ENCODE data around the gene ATP10A. TPM values are rescaled to one million over a fixed set of nuclear protein-coding genes. Genes with fewer than 3 reads are reported as not detected.

Gene ATP10A
- total RNA-seq, 2 donors from 2014 or later: 15.5 to 15.8 TPM

DNA sequence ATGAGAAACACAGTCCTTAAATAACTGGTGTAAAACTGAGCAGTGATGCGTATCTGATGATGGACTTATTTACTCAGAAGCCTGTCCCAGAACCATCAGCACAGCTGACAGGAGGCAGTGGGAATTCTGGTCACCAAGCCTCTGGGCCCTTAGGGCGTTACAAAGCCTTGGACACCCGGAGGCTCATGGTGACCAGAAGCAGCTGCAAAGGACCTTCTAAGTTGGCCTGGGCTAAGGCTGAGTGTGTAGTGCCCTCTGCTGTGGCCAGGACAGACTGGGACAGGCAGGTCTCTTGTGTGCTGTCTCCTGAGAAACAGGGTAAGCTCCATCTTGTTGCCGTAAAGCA, 168.9 kb downstream of the ATP10A start:
- Mint-ChIP-seq H3K27me3 (no peaks in the 10 kb centered on the region), H3K4me1 (no peaks in the 10 kb centered on the region), H3K27ac (no peak overlapping the region), H3K9me3 (no peaks in the 10 kb centered on the region), H3K4me3 (no peak overlapping the region), H3K36me3 (ENCODE audit: low read depth) (peaks cover 80% of the 10 kb centered on the region)
- ATAC-seq (replicated peaks): no peak

DNA sequence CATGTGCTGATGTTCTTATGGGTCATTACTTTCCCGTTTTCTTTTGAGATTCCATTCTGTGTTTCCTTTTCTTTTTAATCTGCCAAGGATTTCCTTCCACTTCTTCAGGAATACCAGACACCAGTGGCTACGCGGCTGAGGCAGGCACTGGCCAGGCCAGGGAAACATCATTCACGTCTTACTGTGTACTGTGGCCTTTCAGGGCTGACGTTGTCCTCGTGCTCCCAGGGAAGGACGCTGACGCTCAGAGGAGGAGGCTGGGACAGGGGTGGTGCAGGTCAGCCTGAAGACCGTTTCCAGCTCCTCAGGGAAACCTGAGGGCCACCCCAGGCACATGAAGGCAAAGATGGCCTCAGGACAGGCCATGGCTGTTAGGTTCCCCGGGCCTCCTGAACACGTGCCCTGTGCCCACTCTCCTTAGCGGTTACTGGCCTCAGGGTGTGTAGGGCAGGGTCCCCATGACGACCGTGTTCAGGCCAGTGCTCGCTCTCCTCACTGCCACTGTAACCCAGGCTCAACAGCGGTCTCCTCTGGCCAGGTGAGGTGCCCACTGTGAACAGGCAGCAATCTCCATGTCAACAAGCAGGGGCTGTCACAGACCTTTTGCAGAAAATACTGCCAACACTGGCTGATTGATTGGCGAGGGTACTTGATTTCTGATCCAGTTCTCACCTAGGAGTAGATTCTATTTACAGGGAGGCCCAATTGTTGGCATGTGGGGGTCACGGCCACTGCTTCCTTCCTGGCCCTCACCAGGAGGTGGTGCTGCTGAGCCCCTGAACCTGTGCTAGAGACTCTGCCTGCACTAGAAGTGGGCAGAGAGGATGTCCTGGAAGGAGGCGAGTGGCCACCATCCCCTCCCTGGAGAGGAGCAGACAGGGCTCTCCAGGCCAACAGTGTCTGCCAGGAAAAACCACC, 169.5 kb downstream of the ATP10A start:
- no peaks in the 10 kb centered on the region for H3K9me3 Mint-ChIP-seq
- H3K4me1 Mint-ChIP-seq: no peaks in the 10 kb centered on the region
- no peaks in the 10 kb centered on the region for H3K27me3 Mint-ChIP-seq
- H3K36me3 Mint-ChIP-seq (ENCODE audit: low read depth): peaks cover 80% of the 10 kb centered on the region
- no peak overlapping the region for H3K4me3 Mint-ChIP-seq
- ATAC-seq (replicated peaks): peak; percentile 51
- H3K27ac Mint-ChIP-seq: no peak overlapping the region

DNA sequence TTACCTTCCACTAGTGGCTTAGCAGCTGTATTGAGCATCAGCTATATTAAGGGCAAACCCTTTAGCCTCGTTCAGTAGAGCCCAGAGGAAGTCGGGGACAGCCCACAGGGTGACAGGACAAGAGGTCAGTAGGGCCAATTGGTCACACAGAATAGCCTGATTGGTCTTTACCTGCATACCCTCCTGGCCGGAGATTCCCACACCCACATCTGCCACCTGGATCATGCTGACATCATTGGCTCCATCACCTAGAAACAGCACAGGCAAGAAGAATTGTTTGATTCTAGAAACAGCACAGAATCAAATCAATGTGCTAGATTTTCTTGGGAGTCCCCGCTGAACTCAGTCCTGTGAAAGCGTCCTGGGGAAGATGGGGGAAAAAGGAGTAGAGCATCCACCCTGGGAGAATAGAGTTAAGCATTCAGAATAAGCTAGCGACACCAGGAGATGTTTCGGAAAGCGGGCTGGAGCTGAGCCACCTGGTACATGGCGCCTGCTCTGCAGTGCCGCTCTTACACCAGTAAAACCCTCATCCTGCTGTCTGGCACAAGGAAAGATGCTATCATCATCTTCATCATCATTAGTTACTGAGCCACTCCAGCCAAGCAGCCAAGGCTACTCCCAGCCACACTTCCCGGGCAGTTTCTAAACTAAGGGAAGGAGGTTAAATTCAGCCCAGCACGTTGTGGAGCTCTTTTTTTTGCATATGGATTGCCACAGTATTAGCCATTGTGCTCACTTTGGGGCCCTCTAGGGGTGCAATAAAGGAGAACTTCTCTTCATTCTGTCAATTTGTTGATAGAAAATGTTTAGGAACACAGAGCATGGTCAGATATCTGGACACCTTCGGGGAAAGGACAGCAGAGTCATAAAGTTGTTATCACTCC, 171.3 kb downstream of the ATP10A start:
- Mint-ChIP-seq H3K9me3 (no peaks in the 10 kb centered on the region), H3K27me3 (no peaks in the 10 kb centered on the region), H3K36me3 (ENCODE audit: low read depth) (peaks cover 80% of the 10 kb centered on the region), H3K4me1 (no peaks in the 10 kb centered on the region), H3K4me3 (no peak overlapping the region), H3K27ac (no peak overlapping the region)
- ATAC-seq (replicated peaks): no peak

DNA sequence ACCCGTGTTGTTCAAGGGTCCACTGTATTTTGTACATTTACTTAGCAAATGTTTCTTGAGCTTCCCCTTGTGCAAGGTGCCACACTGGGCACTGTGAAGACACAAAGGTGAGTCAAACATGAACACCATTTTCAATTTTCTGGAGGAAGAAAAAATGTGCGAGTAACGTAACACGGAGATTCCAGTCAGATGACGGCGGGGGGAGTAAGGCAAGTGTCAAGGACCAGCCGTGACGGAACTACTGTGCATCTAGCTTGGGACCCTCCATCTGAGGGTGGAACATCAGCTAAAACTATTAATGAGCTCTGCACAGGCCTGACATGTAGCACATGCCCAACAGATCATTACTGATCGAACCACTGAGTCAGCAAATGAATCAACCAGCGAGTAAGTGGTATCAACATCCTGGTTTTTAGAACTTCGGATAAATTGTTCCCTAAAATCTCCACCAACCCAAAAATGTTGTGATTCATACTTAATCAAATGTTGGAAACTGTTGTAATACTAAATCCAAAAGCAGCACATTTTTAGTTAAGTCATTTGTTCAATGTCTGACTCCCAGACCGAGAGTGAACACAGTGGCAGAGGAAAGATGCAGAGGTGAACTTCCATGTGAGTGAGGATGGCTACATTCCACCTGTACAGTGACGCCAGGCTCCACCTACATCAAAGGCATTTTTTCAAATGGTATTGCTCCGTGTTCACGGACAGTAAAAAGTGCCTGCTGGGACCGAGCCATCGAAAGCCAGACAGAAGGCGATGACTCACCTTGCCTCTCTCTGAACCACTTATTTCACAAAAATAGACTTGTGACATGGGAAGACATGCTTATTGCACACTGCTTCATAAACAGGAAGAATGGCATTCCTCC, 172.2 kb downstream of the ATP10A start:
- no peak for ATAC-seq (replicated peaks)
- Mint-ChIP-seq H3K4me1 (no peaks in the 10 kb centered on the region), H3K27ac (no peak overlapping the region), H3K9me3 (no peaks in the 10 kb centered on the region), H3K4me3 (no peak overlapping the region), H3K36me3 (ENCODE audit: low read depth) (peaks cover 72% of the 10 kb centered on the region), H3K27me3 (no peaks in the 10 kb centered on the region)

DNA sequence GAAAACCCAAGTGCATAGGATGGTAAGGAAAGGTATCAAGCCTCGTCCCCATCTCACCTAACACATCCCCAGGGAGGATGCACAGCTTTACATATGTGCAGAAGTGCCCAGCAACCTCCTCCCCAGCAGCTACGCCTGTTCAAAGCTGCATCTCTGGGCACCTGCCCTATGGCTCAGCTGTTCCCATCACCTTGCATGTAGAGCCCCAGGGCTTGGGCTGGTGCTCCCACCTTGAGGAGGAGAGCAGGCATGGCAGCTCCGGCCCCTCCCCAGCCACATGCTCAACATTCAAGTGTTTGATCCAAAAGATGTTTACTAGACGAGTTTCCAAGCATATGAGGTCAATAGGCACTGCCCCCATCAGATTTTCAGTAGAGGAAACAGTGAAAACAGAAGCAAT, 173.5 kb downstream of the ATP10A start:
- no peak for ATAC-seq (replicated peaks)
- no peaks in the 10 kb centered on the region for H3K4me1 Mint-ChIP-seq
- H3K9me3 Mint-ChIP-seq: no peaks in the 10 kb centered on the region
- H3K4me3 Mint-ChIP-seq: no peak overlapping the region
- peaks cover 74% of the 10 kb centered on the region for H3K36me3 Mint-ChIP-seq (ENCODE audit: low read depth)
- no peaks in the 10 kb centered on the region for H3K27me3 Mint-ChIP-seq
- no peak overlapping the region for H3K27ac Mint-ChIP-seq

DNA sequence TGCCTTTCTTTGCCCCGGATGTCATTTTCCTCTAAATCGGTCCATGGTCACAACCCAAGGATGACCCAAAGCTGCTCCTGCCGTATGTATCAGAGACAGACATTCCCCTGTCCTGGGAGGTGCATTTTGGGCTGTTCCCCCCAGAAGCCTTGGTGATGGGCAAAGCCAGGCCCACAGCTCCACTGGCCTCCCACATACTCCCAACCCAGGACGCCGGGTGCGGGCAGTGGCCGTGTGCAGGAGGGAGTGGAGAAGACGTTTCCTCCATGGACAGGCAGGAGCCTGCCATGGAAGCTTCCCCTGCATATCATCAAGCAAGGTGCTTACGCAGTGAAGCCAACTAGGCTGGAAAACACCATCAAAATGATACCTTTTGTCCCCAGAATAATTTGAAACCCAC, 175.0 kb downstream of the ATP10A start:
- no peak overlapping the region for H3K4me3 Mint-ChIP-seq
- H3K27ac Mint-ChIP-seq: no peak overlapping the region
- H3K27me3 Mint-ChIP-seq: no peaks in the 10 kb centered on the region
- no peaks in the 10 kb centered on the region for H3K9me3 Mint-ChIP-seq
- no peak for ATAC-seq (replicated peaks)
- no peaks in the 10 kb centered on the region for H3K4me1 Mint-ChIP-seq
- peaks cover 77% of the 10 kb centered on the region for H3K36me3 Mint-ChIP-seq (ENCODE audit: low read depth)

DNA sequence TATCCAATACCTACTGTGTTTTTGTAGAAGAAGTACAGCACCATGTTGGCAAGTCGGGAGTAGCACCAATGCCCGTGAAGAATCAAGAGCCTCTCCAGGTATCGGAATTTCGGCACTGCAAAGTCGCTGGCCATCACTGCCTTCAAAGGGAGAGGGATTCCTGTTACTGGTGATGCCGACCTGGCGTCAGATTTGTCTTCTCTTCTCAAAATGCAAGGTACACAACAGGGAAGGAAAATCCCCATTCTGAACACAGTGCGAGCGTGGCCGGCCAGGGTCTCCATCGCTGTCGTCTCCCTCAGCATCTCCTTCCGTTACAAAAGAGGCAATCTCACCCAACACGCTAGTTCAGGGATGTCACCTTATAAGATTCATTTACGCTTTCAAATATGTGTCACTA, 175.4 kb downstream of the ATP10A start:
- H3K27ac Mint-ChIP-seq: no peak overlapping the region
- no peaks in the 10 kb centered on the region for H3K4me1 Mint-ChIP-seq
- no peak for ATAC-seq (replicated peaks)
- no peaks in the 10 kb centered on the region for H3K9me3 Mint-ChIP-seq
- H3K36me3 Mint-ChIP-seq (ENCODE audit: low read depth): peaks cover 77% of the 10 kb centered on the region
- H3K4me3 Mint-ChIP-seq: no peak overlapping the region
- H3K27me3 Mint-ChIP-seq: no peaks in the 10 kb centered on the region

DNA sequence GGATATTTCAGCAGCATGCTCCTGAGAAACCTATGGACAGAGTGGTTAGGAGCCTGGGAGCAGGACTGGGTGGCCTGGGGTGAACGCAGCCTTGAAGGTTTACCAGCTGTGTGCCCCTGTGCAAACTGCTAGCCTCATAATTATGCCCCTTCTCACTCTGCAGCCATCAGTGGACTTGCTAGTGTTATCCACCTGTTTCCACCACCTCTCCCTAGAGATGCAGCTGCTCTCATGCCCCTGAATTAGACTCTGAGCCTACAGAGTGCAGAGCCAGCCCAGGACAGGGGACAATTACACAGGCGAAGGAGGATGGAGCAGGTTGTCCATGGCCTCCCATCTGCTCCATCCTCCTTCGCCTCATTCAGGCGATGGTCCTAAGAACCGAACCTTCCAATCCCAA, 175.9 kb downstream of the ATP10A start:
- no peaks in the 10 kb centered on the region for H3K27me3 Mint-ChIP-seq
- no peaks in the 10 kb centered on the region for H3K4me1 Mint-ChIP-seq
- no peak overlapping the region for H3K4me3 Mint-ChIP-seq
- no peak for ATAC-seq (replicated peaks)
- H3K9me3 Mint-ChIP-seq: no peaks in the 10 kb centered on the region
- H3K27ac Mint-ChIP-seq: no peak overlapping the region
- H3K36me3 Mint-ChIP-seq (ENCODE audit: low read depth): peaks cover 77% of the 10 kb centered on the region

DNA sequence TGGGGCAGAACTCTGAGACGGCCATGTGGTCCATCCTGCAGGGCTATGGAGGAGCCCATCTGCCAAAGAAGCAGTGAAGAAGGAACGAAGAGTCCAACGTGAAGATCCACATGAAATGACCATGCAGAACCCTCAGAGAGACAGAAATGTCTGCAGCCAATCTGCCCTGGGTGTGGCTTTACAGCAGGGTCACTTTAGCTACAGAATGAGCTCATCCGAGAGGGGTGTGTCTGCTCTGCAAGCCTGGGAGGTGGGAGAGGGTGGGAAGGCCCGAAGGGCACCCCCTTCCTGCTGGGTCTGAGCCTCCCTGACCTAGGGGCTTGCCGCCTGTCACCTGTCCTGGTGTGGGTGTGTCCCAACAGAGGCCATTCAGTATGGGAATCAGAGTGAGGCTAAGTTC, 176.3 kb downstream of the ATP10A start:
- Mint-ChIP-seq H3K9me3 (no peaks in the 10 kb centered on the region), H3K36me3 (ENCODE audit: low read depth) (peaks cover 77% of the 10 kb centered on the region), H3K4me3 (no peak overlapping the region), H3K4me1 (no peaks in the 10 kb centered on the region), H3K27ac (no peak overlapping the region), H3K27me3 (no peaks in the 10 kb centered on the region)
- ATAC-seq (replicated peaks): no peak

DNA sequence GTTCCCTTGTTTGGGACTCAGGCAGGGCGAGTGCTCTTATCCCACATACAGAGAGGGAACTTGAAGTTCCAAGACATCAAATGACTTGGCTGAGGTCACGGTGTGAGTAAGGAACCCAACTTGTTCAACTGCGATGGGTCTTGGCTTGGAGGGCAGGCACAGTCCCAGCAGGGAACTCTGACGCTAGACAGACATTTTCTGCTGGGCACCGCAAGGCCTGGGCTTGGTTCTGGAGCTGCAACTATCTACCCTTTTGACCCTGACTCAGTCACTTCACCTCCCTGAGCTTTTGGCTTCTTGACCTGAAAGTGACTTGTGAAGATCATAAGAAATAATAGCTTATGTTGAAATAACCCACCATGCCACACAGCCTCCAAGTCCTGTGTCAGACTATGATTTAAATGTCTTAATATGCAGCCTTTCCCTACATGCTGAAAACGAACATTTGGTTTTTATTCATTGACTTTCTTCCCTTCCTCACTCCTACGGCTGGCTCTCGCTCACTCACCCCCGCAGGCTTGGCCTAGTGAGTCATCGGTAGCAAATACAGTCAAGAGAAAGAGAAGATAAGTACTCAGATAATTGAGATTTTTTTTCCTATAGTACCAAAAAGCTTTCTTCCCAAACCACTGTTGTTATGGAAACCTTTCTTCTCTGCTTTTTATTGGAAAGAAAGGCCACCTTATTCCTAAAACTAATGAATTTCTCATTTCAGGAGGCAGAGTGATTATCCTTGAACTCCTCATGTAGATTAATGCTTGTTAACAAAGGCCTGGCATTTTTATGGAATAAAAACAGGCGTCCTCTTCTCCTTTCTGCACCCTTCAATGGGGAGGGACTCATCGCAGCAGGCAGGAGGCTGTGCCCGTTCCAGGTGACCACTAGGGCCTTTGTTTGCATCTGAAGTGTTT, 178.4 kb downstream of the ATP10A start:
- no peak overlapping the region for H3K27ac Mint-ChIP-seq
- no peak overlapping the region for H3K4me3 Mint-ChIP-seq
- H3K36me3 Mint-ChIP-seq (ENCODE audit: low read depth): peaks cover 81% of the 10 kb centered on the region
- no peak for ATAC-seq (replicated peaks)
- no peaks in the 10 kb centered on the region for H3K4me1 Mint-ChIP-seq
- H3K9me3 Mint-ChIP-seq: no peaks in the 10 kb centered on the region
- H3K27me3 Mint-ChIP-seq: no peaks in the 10 kb centered on the region

DNA sequence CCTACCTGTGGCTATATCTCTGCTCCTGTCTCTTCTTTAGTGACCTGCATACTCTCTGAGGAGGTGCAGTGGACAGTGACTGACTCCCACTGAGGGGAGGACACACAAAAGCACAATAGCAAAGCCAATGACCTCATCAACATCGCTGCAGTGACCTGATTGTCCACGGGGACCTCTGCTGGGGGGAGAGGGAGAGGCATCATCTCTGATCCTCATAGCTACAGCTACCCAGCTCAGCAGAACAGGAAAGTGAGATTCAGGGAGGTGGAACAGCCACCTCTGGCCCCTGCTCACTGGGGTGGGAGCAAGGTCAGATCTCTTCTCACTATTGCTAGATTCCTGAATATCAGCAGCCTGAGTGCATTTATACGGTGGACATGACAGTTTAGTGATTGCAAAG, 179.2 kb downstream of the ATP10A start:
- H3K4me3 Mint-ChIP-seq: no peak overlapping the region
- no peaks in the 10 kb centered on the region for H3K4me1 Mint-ChIP-seq
- no peak overlapping the region for H3K27ac Mint-ChIP-seq
- no peak for ATAC-seq (replicated peaks)
- H3K27me3 Mint-ChIP-seq: no peaks in the 10 kb centered on the region
- peaks cover 80% of the 10 kb centered on the region for H3K36me3 Mint-ChIP-seq (ENCODE audit: low read depth)
- H3K9me3 Mint-ChIP-seq: no peaks in the 10 kb centered on the region

DNA sequence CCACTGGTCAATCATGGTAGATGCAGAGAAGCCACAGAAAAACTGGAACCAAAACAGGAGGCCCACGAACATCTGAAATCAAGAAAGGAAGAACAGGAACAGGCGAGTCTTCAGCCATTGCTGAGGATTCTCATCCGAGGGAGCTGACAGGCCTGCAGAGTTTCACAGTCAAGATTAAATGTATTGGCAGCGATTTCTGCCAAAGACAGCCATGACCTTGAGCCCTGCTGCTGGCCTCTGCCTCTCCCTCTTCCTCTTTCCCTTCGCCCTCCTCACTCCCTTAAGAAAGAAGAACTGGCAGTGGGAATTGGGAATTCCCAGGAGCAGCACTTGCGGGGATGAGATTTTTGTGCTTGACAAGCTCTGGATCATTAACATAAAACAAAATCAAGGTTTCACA, 179.7 kb downstream of the ATP10A start:
- Mint-ChIP-seq H3K9me3 (no peaks in the 10 kb centered on the region), H3K27ac (no peak overlapping the region), H3K36me3 (ENCODE audit: low read depth) (peaks cover 80% of the 10 kb centered on the region), H3K27me3 (no peaks in the 10 kb centered on the region), H3K4me1 (no peaks in the 10 kb centered on the region), H3K4me3 (no peak overlapping the region)
- no peak for ATAC-seq (replicated peaks)

DNA sequence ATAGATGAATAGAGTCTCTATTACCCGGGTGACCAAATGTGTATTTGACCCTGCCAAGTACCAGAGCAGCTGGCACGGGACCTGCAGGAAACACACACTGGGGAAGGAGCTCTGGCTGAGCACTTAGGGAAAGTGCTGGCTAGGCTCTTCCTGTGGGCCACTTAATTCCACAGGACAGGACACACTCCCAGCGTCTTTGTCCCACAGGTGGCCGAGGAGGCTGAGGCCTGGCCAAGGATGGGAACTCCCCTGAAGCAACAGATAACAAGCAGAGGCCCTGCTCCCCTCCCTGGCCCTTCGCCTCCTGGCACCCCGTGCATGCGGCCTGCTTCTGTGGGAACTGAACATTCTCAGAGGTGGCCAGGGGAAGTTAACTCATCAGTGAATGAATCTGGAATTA, 180.8 kb downstream of the ATP10A start:
- H3K4me1 Mint-ChIP-seq: no peaks in the 10 kb centered on the region
- H3K27me3 Mint-ChIP-seq: no peaks in the 10 kb centered on the region
- H3K4me3 Mint-ChIP-seq: no peak overlapping the region
- no peak overlapping the region for H3K27ac Mint-ChIP-seq
- ATAC-seq (replicated peaks): no peak
- H3K9me3 Mint-ChIP-seq: no peaks in the 10 kb centered on the region
- peaks cover 74% of the 10 kb centered on the region for H3K36me3 Mint-ChIP-seq (ENCODE audit: low read depth)
